HG03025 (cell line): Measurements from ENCODE around the gene CNP.
A peak's percentile ranks its signal among the peaks of the same experiment; 100 is the strongest.
"Not testable (repeated sequence)": the region's sequence is repeated elsewhere in the genome, so short reads cannot be mapped to it uniquely, and the experiment has no call there.

Experiments used
- ATAC-seq: cut with Tn5 transposase; IDR thresholded peaks from one replicate; pipeline ENCODE4 v1.9.1; 2021; ENCODE audit warnings: mild to moderate bottlenecking, moderate library complexity; ENCODE audit not compliant: unreplicated experiment, low FRiP score

Gene CNP

GRCh38 chr17:42001729-42002128, 35.1 kb downstream of the CNP start:
- ATAC-seq: no peak

GRCh38 chr17:42002175-42002791, 35.7 kb downstream of the CNP start:
- no peak for ATAC-seq

GRCh38 chr17:42002792-42003301, 36.3 kb downstream of the CNP start:
- no peak for ATAC-seq

GRCh38 chr17:42005166-42005565, 38.6 kb downstream of the CNP start:
- ATAC-seq: no peak

- ATAC-seq: no peak
Measured at GRCh38 chr17:42009170-42009569, 42.6 kb downstream of the CNP start.

- not testable (repeated sequence) for ATAC-seq
Measured at GRCh38 chr17:42010266-42010680, 43.7 kb downstream of the CNP start.

- ATAC-seq: no peak
Measured at GRCh38 chr17:42010898-42011516, 44.4 kb downstream of the CNP start.

- not testable (repeated sequence) for ATAC-seq
Measured at GRCh38 chr17:42012363-42012762, 45.8 kb downstream of the CNP start.

- ATAC-seq: not testable (repeated sequence)
Measured at GRCh38 chr17:42013740-42014139, 47.1 kb downstream of the CNP start.

- ATAC-seq: no peak
Measured at GRCh38 chr17:42016411-42016831, 49.8 kb downstream of the CNP start.

- ATAC-seq: peak; percentile 70
Measured at GRCh38 chr17:42016941-42017865, 50.6 kb downstream of the CNP start, which contains the start of gene DNAJC7. Gene DNAJC7, minus strand, starts transcription at chr17:42017439. Its CDS starts 23 bp downstream, at chr17:42017416.

GRCh38 chr17:42017866-42018200, 51.2 kb downstream of the CNP start:
- ATAC-seq: no peak

- ATAC-seq: no peak
Measured at GRCh38 chr17:42018339-42018738, 51.7 kb downstream of the CNP start.

- no peak for ATAC-seq
Measured at GRCh38 chr17:42018988-42019387, 52.4 kb downstream of the CNP start.

GRCh38 chr17:42019509-42020404, 53.2 kb downstream of the CNP start, which contains the start of gene NKIRAS2:
Gene NKIRAS2, plus strand, starts transcription at chr17:42020090. Its CDS starts 1,488 bp downstream, at chr17:42021578.
- peak; percentile 50 for ATAC-seq

- ATAC-seq: not testable (repeated sequence)
Measured at GRCh38 chr17:42020845-42021244, 54.2 kb downstream of the CNP start.

- no peak for ATAC-seq
Measured at GRCh38 chr17:42023524-42024349, 57.1 kb downstream of the CNP start.

- no peak for ATAC-seq
Measured at GRCh38 chr17:42025191-42025579, 58.6 kb downstream of the CNP start.

- no peak for ATAC-seq
Measured at GRCh38 chr17:42025936-42026335, 59.3 kb downstream of the CNP start.
